Neural crest cell (in vitro differentiated cells): ENCODE data around the gene MYBPC2. TPM values are rescaled to one million over a fixed set of nuclear protein-coding genes. Genes with fewer than 3 reads are reported as not detected.

Experiments
- DNase-seq: peaks from one replicate; pipeline ENCODE4 v3.0.0; 2021; ENCODE audit warnings: low read depth, mixed read lengths, low spot score
- H3K27ac Mint-ChIP-seq: one replicate; pipeline ENCODE4 v1.8.0; 2021; ENCODE audit warnings: mild to moderate bottlenecking, mixed read lengths; ENCODE audit not compliant: unreplicated experiment
- H3K27me3 Mint-ChIP-seq: 2 replicates; pipeline ENCODE4 v1.8.0; 2021; ENCODE audit warnings: low read depth, mild to moderate bottlenecking, mixed read lengths
- H3K36me3 Mint-ChIP-seq: 2 replicates; pipeline ENCODE4 v1.8.0; 2021; ENCODE audit warnings: low read depth, mild to moderate bottlenecking, mixed read lengths
- H3K4me1 Mint-ChIP-seq: 2 replicates; pipeline ENCODE4 v1.8.0; 2021; ENCODE audit warnings: mixed read lengths
- H3K4me3 Mint-ChIP-seq: one replicate; pipeline ENCODE4 v1.8.0; 2021; ENCODE audit warnings: mild to moderate bottlenecking, mixed read lengths
- H3K9me3 Mint-ChIP-seq: 2 replicates; pipeline ENCODE4 v1.8.0; 2021; ENCODE audit warnings: mixed read lengths
- total RNA-seq: library from RNA; stranded (reverse); gene quantifications from 2 replicates; pipeline ENCODE4 v1.2.1, GENCODE V29; 2021
- TF ChIP-seq, protein P1 (sequence below): fragments of 200-600 bp; sonication (generic); conservative IDR thresholded peaks from 2 replicates; pipeline ENCODE4 v1.5.0; 2021; ENCODE audit warnings: antibody characterized with exemption, mild to moderate bottlenecking

MYBPC2 gene
- total RNA-seq, 1 donor from 2014 or later = not detected

DNA sequence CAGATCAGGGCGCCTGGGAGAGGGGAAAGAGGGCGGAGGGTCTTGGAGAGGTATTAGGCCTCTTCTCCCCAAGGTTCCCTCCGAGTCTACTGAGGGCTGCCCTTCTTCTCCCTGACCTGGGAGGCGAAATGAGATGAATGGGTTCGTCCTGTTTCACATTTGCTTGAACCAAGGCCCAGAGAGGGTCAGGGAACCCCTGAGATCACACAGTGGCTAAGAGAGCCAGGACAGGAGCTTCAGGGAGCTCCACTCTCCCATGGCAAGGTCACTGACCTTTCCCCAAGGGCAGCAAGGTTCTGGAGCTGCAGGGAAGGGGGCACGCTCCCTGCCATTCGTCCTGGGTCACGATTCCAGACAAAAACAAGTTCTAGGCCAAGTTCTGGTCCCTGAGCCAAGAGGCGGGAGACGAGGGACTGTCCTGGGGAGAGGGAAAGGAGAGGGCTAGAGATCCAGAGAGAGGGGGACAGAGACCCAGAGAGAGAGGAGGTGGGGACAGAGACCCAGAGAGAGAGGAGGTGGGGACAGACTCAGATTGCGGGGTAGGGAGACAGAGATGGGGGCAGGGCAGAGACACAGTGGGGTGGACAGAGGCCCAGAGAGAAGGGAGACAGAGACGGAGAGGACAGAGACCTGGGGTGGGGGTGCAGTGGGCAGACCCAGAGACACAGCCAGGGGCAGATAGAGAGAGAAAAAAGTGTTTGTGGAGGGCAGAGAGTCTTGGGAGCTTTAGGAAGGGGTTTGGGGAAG is 80.5 kb downstream of the MYBPC2 start:
- Mint-ChIP-seq H3K27me3 (peaks cover 8% of the 10 kb centered on the region), H3K27ac (peak overlapping the region; percentile 84), H3K9me3 (no peaks in the 10 kb centered on the region), H3K36me3 (no peaks in the 10 kb centered on the region), H3K4me1 (peaks cover 45% of the 10 kb centered on the region), H3K4me3 (peak overlapping the region; percentile 23)
- TF ChIP-seq, protein P1, sequence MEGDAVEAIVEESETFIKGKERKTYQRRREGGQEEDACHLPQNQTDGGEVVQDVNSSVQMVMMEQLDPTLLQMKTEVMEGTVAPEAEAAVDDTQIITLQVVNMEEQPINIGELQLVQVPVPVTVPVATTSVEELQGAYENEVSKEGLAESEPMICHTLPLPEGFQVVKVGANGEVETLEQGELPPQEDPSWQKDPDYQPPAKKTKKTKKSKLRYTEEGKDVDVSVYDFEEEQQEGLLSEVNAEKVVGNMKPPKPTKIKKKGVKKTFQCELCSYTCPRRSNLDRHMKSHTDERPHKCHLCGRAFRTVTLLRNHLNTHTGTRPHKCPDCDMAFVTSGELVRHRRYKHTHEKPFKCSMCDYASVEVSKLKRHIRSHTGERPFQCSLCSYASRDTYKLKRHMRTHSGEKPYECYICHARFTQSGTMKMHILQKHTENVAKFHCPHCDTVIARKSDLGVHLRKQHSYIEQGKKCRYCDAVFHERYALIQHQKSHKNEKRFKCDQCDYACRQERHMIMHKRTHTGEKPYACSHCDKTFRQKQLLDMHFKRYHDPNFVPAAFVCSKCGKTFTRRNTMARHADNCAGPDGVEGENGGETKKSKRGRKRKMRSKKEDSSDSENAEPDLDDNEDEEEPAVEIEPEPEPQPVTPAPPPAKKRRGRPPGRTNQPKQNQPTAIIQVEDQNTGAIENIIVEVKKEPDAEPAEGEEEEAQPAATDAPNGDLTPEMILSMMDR = no peak
- no peak for DNase-seq

DNA sequence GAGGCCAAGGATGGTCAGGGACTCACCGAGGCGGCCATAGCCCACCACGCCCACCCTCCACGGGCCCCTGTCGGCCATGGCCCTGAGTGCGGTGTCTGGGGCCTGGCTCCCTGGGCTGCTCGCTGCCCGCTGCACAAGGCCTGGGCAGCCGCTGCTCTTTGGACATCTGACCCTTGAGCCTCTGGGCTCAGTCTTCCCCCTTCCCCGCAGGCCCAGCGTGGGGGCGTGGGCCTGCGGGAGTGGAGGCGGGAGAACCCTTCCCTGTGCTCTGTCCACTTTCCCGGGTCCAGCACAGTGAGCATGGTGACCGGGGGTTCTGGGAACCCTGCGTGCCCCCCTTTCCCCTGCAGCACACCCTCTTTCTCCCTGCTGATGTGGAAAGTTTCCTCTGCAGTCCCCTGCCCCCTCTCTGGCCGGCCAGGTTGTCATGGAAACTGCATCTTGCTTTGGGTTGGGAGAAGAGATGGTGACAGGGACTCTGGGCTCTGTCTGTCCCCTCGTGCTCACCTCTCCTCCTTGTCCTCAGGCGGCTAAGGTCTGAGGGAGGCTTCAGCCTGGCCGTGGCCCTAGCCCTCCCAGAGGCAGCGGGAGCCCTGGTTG is 81.2 kb downstream of the MYBPC2 start, which contains the start of gene ASPDH:
Gene ASPDH (minus strand): TSS at position 168 of the 600 bp plus-strand sequence. CDS start 90 bp downstream, at position 78.
- Mint-ChIP-seq H3K27ac (peak within 1 kb of the TSS; percentile 90), H3K4me3 (peak within 1 kb of the TSS; percentile 64), H3K9me3 (no peaks in the 10 kb centered on the region), H3K36me3 (peaks cover 4% of the 10 kb centered on the region), H3K27me3 (peaks cover 8% of the 10 kb centered on the region), H3K4me1 (peaks cover 38% of the 10 kb centered on the region)
- DNase-seq = no peak
- TF ChIP-seq, protein P1 = no peak

DNA sequence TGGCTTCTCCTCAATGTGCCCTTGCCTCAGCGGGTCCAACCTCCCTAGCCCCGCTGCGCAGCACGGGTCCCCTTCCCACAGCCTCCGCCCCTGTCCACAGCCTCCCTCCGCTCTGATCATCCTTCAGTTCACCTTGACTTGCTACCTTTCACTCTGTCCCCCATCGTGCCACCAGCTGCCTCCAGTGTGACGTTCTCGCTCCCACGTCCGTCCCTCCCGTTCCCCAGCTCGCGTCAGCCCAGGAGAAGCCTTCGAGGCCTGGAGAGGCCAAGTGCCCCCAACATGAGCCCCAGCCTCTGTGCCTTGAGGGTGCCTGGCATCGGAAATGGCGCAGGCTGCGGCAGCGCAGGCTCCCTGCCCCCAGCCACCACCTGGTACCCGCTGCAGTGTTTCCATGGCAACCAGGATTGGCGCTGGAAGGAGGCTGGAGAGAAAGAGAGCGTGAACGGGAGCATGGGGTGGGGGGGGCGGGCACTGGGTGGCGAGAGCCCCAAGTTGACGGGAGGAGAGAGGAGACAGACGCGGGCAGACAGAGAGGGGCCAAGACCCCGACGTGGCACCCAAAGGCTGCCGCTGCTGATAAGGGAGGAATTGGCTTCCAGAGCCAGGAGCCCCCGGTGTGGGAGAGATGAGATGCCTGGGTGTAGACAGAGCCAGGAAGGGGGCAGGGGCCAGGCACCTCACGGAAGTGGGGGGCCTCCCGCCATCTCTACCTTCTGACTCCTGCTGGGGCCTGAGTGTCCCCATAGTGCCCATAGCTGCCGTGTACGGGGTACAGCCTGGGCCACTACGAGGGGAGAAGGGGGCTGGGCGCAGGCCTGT is 81.9 kb downstream of the MYBPC2 start:
- H3K36me3 Mint-ChIP-seq = peaks cover 4% of the 10 kb centered on the region
- H3K9me3 Mint-ChIP-seq = no peaks in the 10 kb centered on the region
- peak overlapping the region; percentile 90 for H3K27ac Mint-ChIP-seq
- peak overlapping the region; percentile 64 for H3K4me3 Mint-ChIP-seq
- no peak for DNase-seq
- TF ChIP-seq, protein P1 = no peak
- peaks cover 8% of the 10 kb centered on the region for H3K27me3 Mint-ChIP-seq
- H3K4me1 Mint-ChIP-seq = peaks cover 33% of the 10 kb centered on the region

DNA sequence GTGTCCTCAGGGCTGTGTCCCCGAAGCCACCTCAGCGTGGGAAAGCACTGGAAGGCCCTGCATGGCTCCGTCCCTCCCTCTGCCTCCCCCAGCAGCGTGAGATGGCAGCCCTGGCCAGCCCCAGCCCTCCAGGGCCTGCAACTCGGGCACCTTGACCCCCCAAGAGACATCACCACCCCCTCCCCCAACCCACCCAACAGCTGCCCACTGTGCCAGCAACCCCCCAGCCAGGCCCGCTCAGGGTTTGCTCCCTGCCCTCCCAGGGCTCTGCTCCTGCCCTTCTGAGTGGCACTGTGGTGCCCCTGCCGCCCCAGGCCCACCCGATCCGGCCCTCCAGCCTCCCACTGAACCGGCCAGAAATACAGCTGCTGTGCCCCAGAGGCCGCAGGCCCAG is 82.5 kb downstream of the MYBPC2 start:
- TF ChIP-seq, protein P1 = no peak
- H3K36me3 Mint-ChIP-seq = peaks cover 4% of the 10 kb centered on the region
- peaks cover 31% of the 10 kb centered on the region for H3K4me1 Mint-ChIP-seq
- H3K27me3 Mint-ChIP-seq = peaks cover 8% of the 10 kb centered on the region
- DNase-seq = no peak
- no peak overlapping the region for H3K27ac Mint-ChIP-seq
- H3K9me3 Mint-ChIP-seq = no peaks in the 10 kb centered on the region
- H3K4me3 Mint-ChIP-seq = no peak overlapping the region

Other genes with a start within 250 kb of the MYBPC2 start
- 4.0 and 4.7 TPM in 2 replicates for gene MYH14, start 229.3 kb upstream of the MYBPC2 start, total RNA-seq
- gene KCNC3, start 103.5 kb upstream of the MYBPC2 start, total RNA-seq = 4.0 and 4.2 TPM in 2 replicates
- 0.96 and 1.0 TPM in 2 replicates for gene NAPSA, start 67.3 kb upstream of the MYBPC2 start, total RNA-seq
- 21.8 and 22.8 TPM in 2 replicates for gene NR1H2, start 56.4 kb upstream of the MYBPC2 start, total RNA-seq
- 151 and 160 TPM in 2 replicates for gene POLD1, start 48.5 kb upstream of the MYBPC2 start, total RNA-seq
- not detected in 2 replicates for gene SPIB, start 14.0 kb upstream of the MYBPC2 start, total RNA-seq
- 125 and 129 TPM in 2 replicates for gene EMC10, start 43.6 kb downstream of the MYBPC2 start, total RNA-seq
- gene GARIN5A, start 44.0 kb downstream of the MYBPC2 start, total RNA-seq = 1.1 and 1.3 TPM in 2 replicates
- gene JOSD2, start 78.3 kb downstream of the MYBPC2 start, total RNA-seq = 10.9 and 13.5 TPM in 2 replicates
- 1.2 TPM in 1 of 2 replicates, not detected in the other for gene ASPDH, start 81.0 kb downstream of the MYBPC2 start, total RNA-seq
- 42.5 and 50.2 TPM in 2 replicates for gene LRRC4B, start 135.5 kb downstream of the MYBPC2 start, total RNA-seq
- gene SYT3, start 207.0 kb downstream of the MYBPC2 start, total RNA-seq = 1.4 and 2.0 TPM in 2 replicates
- gene C19orf81, start 216.6 kb downstream of the MYBPC2 start, total RNA-seq = 7.9 and 9.2 TPM in 2 replicates